Thoracic aorta (tissue), 2 donors: Measurements from ENCODE around the gene DPM3. TPM values are rescaled to one million over a fixed set of nuclear protein-coding genes. Genes with fewer than 3 reads are reported as not detected.

ENCODE experiments used
- ATAC-seq: fragments of 150-250 bp; one replicate; pipeline ENCODE4 v1.8.0; 2017; ENCODE audit warnings: low read depth; ENCODE audit not compliant: insufficient number of reproducible peaks, low FRiP score
- DNase-seq: peaks from one replicate; pipeline ENCODE4 v3.0.0-alpha.2; 2020; ENCODE audit warnings: low spot score
- H3K27ac ChIP-seq, 2 donors: fragments of 200-600 bp; sonication (generic); 1 replicate in 1 of 2; 2 replicates in 1 of 2; pipeline ENCODE4 v1.5.1; 2016; ENCODE audit warnings: mild to moderate bottlenecking in 2 of 2, moderate library complexity in 2 of 2
- H3K27me3 ChIP-seq: fragments of 200-600 bp; sonication (generic); replicated peaks from 2 replicates; pipeline ENCODE4 v1.6.0; 2016; ENCODE audit warnings: mild to moderate bottlenecking; ENCODE audit not compliant: insufficient read depth
- H3K36me3 ChIP-seq: fragments of 200-600 bp; sonication (generic); one replicate; pipeline ENCODE4 v1.5.1; 2016
- H3K4me1 ChIP-seq, 2 donors: fragments of 200-600 bp; sonication (generic); 1 replicate in 1 of 2; 2 replicates in 1 of 2; pipeline versions ENCODE4 v1.5.1 to v1.6.0; 2016; ENCODE audit warnings: low read depth in 2 of 2, mild to moderate bottlenecking in 1 of 2; ENCODE audit not compliant: control insufficient read depth in 1 of 2
- H3K4me3 ChIP-seq: fragments of 200-600 bp; sonication (generic); 2 replicates; pipeline ENCODE4 v1.5.1; 2016; ENCODE audit warnings: mild to moderate bottlenecking
- H3K9me3 ChIP-seq: fragments of 200-600 bp; sonication (generic); 2 replicates; pipeline ENCODE4 v1.5.1; 2016
- CTCF ChIP-seq: fragments of 200-600 bp; sonication (generic); IDR thresholded peaks from one replicate; pipeline ENCODE4 v1.5.1; 2019; ENCODE audit warnings: antibody characterized with exemption
- total RNA-seq, 2 donors: library from RNA; depleted of rRNA; stranded (reverse); fragments of >200 nt; gene quantifications; one replicate each; pipeline versions ENCODE4 v1.1.0 to v1.2.3, GENCODE V29; 2016

Gene DPM3
- total RNA-seq, 2 donors from 2014 or later: 28.8 to 68.6 TPM

- TF ChIP-seq CTCF: no peak
- Histone ChIP-seq H3K4me3 (no peak overlapping the region), H3K27me3 (no peaks in the 10 kb centered on the region), H3K9me3 (no peaks in the 10 kb centered on the region), H3K36me3 (no peaks in the 10 kb centered on the region), H3K4me1 (no peaks in the 10 kb centered on the region), H3K27ac (no peak overlapping the region)
- DNase-seq (no peak), ATAC-seq (no peak)
Observed at GRCh38 chr1:155110826-155111225, 29.5 kb downstream of the DPM3 start.

GRCh38 chr1:155110381-155110780, 29.9 kb downstream of the DPM3 start:
- Histone ChIP-seq H3K9me3 (no peaks in the 10 kb centered on the region), H3K36me3 (no peaks in the 10 kb centered on the region), H3K4me1 (no peaks in the 10 kb centered on the region), H3K4me3 (no peak overlapping the region), H3K27me3 (no peaks in the 10 kb centered on the region), H3K27ac (no peak overlapping the region)
- ATAC-seq (no peak), DNase-seq (no peak)
- no peak for TF ChIP-seq CTCF

GRCh38 chr1:155108296-155108695, 32.0 kb downstream of the DPM3 start:
- no peak overlapping the region for H3K4me3 ChIP-seq
- no peak for TF ChIP-seq CTCF
- no peaks in the 10 kb centered on the region for H3K4me1 ChIP-seq
- no peaks in the 10 kb centered on the region for H3K9me3 ChIP-seq
- H3K27me3 ChIP-seq: no peaks in the 10 kb centered on the region
- DNase-seq (no peak), ATAC-seq (no peak)
- H3K36me3 ChIP-seq: no peaks in the 10 kb centered on the region
- no peak overlapping the region for H3K27ac ChIP-seq

GRCh38 chr1:155107309-155108264, 32.7 kb downstream of the DPM3 start:
- no peak for TF ChIP-seq CTCF
- no peak overlapping the region for H3K27ac ChIP-seq

GRCh38 chr1:155106862-155107261, 33.5 kb downstream of the DPM3 start:
- H3K9me3 ChIP-seq: no peaks in the 10 kb centered on the region
- no peak for DNase-seq
- TF ChIP-seq CTCF: no peak
- H3K27ac ChIP-seq: no peak overlapping the region
- H3K27me3 ChIP-seq: no peaks in the 10 kb centered on the region
- ATAC-seq: no peak
- H3K36me3 ChIP-seq: no peaks in the 10 kb centered on the region
- no peaks in the 10 kb centered on the region for H3K4me1 ChIP-seq
- no peak overlapping the region for H3K4me3 ChIP-seq

More at GRCh38 chr1:155107309-155108264, 32.7 kb downstream of the DPM3 start:
- Histone ChIP-seq H3K27me3 (no peaks in the 10 kb centered on the region), H3K4me3 (no peak overlapping the region), H3K4me1 (no peaks in the 10 kb centered on the region), H3K9me3 (no peaks in the 10 kb centered on the region), H3K36me3 (no peaks in the 10 kb centered on the region)
- ATAC-seq (no peak), DNase-seq (no peak)
